A549 treated with AZD9567 at 1 μM for 4 hours (cell line): Measurements from ENCODE around the gene NPAS4. TPM values are rescaled to one million over a fixed set of nuclear protein-coding genes. Genes with fewer than 3 reads are reported as not detected.

Experiments used
- total RNA-seq: library from RNA; stranded (reverse); fragments of 200-300 nt; extraction: Qiagen RNA extraction; gene quantifications from 5 replicates; pipeline ENCODE4 v1.2.3, GENCODE V29; 2022; ENCODE audit not compliant: insufficient read depth

NPAS4 gene
- not detected in 5 replicates for total RNA-seq

DNA sequence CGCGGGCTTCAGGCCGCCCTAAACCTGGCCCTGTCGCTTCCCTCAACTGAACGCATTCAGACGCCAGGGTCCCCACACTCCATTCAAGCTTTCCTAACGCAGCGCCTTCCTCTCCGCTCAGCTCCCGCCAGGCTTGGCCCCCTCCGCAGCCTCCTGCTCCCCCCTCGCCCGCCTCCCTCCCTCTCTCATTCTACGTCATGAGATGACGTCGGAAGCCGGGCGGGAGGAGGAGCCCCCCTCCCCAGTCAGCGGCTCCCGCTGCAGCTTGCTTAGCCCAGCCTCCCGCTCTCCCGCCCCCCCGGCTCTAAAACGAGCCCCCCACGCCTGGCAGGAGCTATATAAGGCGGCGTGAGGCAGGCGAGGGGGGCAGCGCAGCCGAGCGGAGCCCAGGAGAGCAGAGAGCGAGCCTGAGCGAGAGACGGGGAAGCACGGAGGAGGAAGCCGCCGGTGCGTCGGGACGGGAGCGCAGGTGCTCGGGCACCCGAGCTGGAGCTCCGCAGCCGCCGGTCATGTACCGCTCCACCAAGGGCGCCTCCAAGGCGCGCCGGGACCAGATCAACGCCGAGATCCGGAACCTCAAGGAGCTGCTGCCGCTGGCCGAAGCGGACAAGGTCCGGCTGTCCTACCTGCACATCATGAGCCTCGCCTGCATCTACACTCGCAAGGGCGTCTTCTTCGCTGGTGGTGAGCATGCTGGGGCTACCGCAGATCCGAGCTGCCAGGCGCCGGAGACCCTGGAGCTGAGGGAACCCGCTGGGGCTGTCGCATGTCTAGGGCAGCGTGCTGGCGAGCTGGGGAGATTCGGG lies at the start of gene NPAS4:
Gene NPAS4, plus strand, starts transcription at position 365 of the 806 bp plus-strand sequence. Its CDS starts 145 bp downstream, at position 510.

DNA sequence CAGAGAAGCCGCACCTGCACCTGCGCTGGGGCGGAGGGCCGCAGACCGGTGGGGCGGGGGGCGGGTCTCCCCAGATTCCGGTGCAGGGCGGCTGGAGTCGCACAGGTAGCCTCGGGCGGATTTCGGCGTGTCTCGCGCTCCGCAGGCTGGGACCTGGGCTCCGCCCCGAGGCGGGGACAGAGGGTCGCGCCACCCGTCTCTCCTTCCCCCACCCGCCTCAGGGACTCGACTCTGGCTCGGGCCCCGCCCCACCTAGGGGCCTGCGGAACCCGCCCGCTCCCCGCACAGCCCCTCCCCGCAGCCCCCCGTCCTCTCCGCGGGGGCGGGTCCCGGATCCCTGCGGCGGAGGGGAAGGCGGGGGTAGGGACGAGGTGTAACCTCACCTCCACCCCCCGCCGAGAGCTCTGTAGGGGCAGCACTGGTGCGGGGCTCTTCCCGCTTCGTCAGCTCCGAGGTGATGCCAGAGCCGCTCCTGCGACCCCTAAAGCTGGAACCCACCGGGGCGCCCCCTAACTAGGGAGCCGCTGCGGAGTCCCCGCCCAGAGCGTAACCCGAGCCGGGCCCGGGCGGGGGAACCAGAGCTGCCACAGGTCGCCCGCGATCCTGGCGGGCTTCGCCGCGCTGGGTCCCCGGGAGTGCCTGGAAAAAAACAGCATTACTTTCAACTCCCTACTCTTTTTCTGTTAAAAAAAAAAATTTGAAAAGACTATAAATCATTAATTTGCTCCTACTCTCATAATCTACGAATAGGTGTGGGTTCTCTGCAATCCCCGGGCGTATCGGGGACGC lies 49.0 kb upstream of the NPAS4 start, which contains the start of gene SLC29A2:
Gene SLC29A2, minus strand, starts transcription at position 134 of the 789 bp plus-strand sequence. CDS start 169 bp downstream, outside the sequence.

DNA sequence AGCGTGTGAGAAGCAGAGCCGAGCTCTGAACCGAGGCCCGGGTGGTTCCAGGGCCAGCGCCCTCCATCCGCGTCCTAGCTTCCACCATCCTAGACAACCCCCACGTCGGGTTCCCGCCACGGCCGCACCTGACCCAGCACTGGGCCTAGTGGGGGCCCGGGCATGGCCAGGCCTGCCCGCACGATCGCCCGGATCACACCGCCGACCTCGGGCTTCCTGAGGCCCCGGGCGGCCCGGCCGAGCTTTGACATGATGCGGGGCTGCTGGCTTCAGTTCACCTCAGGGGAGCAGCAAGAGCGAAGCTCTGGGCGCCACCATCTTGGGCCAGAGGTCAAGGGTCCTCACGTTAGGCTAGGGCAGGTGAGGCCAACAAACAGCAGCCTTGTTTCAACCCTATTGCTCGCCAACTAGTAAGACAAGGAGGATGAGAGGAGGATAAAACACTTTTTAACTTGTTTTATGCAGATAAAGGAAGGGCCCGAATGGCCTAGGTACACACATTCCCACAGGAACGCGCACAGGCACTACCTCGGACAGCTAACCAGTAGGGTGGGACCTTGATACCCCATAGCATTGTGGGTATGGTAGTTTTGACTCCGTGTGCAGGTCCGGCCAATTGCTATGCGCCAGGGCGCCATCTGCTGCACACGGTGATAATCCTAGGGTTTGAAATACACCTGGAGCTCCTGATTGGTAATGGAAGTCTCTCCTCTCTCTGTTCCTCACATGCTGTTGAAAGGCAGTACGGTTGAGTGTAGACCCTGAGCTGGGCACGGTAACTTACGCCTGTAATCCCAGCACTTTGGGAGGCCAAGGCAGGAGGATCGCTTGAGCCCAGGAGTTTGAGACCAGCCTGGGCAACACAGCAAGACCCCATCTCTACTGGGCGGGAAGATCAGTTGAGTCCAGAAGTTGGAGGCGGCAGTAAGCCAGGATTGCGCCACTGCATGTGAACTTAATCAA lies 17.9 kb downstream of the NPAS4 start, which contains the start of gene MRPL11:
Gene MRPL11, minus strand, starts transcription at position 345 of the 963 bp plus-strand sequence. Its CDS starts 94 bp downstream, at position 251.

DNA sequence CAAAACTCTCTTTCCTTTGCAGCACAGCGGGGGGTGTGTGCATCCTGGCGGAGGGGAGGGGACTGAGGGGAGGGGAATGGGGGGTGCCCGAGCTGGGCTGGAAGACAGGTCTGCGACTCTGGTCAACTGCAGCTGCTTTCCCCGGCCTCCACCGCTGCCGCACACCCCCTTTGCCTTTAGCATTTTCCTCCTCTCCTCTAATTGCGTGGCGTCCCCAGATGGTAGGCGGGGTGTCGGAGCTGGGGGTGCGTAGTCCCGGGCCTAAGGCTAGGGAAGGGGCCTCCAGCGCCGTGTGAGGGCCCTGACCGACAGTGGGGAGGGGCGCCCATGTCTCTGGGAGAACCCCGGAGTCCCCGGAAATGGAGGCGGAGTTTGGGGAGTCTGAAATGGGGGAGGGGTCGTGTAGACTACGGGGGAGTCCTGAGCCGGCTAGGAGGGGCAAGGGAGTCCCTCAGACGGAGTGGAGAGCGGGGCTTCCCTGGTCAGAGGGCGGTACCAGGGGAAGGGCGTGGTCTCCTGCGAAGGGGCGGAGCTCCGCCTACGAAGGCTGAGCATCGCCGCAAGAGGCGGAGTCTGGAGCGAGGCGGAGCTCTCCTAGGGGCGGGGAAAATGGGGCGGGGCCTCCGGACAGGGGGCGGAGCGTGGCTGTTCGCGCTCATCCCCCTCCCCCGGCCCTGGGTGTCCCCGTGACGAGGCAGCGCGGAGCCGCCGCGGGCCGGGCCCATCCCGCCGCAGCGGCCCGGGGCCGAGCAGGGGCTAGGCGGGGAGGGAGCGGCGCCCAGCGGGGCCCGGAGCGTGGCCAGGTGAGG lies 45.6 kb downstream of the NPAS4 start, which contains the start of gene PELI3:
Gene PELI3, plus strand, starts transcription at position 681 of the 809 bp plus-strand sequence. CDS start 1,224 bp downstream, outside the sequence.

Other genes with a start within 250 kb of the NPAS4 start
- 40.0 to 50.4 TPM (median 45.9 TPM) in 5 replicates for gene KLC2, start 163.3 kb upstream of the NPAS4 start, total RNA-seq
- gene RAB1B, start 152.4 kb upstream of the NPAS4 start, total RNA-seq, result 130 to 148 TPM (median 140 TPM) in 5 replicates
- gene CNIH2, start 142.9 kb upstream of the NPAS4 start, total RNA-seq, result 2.3 to 2.6 TPM (median 2.5 TPM) in 4 of 5 replicates, not detected in the other
- 113 to 127 TPM (median 120 TPM) in 5 replicates for gene YIF1A, start 131.9 kb upstream of the NPAS4 start, total RNA-seq
- 2.3 to 3.9 TPM (median 3.9 TPM) in 5 replicates for gene TMEM151A, start 129.1 kb upstream of the NPAS4 start, total RNA-seq
- gene CD248, start 104.0 kb upstream of the NPAS4 start, total RNA-seq, result 0.05 TPM in 1 of 5 replicates, not detected in the others
- gene RIN1, start 84.6 kb upstream of the NPAS4 start, total RNA-seq, result 22.4 to 36.2 TPM (median 33.7 TPM) in 5 replicates
- 66.1 to 97.8 TPM (median 88.3 TPM) in 5 replicates for gene BRMS1, start 75.9 kb upstream of the NPAS4 start, total RNA-seq
- gene B4GAT1, start 73.4 kb upstream of the NPAS4 start, total RNA-seq, result 14.9 to 18.3 TPM (median 16.0 TPM) in 5 replicates
- gene SLC29A2, start 49.3 kb upstream of the NPAS4 start, total RNA-seq, result 4.1 to 6.8 TPM (median 5.4 TPM) in 5 replicates
- gene MRPL11, start 17.8 kb downstream of the NPAS4 start, total RNA-seq, result 90.1 to 116 TPM (median 112 TPM) in 5 replicates
- gene PELI3, start 45.9 kb downstream of the NPAS4 start, total RNA-seq, result 4.3 to 6.1 TPM (median 5.0 TPM) in 5 replicates
- gene DPP3, start 59.4 kb downstream of the NPAS4 start, total RNA-seq, result 51.3 to 93.2 TPM (median 55.9 TPM) in 5 replicates
- gene BBS1, start 89.6 kb downstream of the NPAS4 start, total RNA-seq, result 7.5 to 11.6 TPM (median 10.1 TPM) in 5 replicates
- gene ZDHHC24, start 125.0 kb downstream of the NPAS4 start, total RNA-seq, result 10.1 to 14.3 TPM (median 13.2 TPM) in 5 replicates
- gene ACTN3, start 125.9 kb downstream of the NPAS4 start, total RNA-seq, result 0.03 TPM in 1 of 5 replicates, not detected in the others
- gene CTSF, start 147.6 kb downstream of the NPAS4 start, total RNA-seq, result 32.5 to 37.8 TPM (median 34.1 TPM) in 5 replicates
- gene CCDC87, start 172.0 kb downstream of the NPAS4 start, total RNA-seq, result 0.53 to 0.89 TPM (median 0.64 TPM) in 5 replicates
- 22.3 to 32.8 TPM (median 30.4 TPM) in 5 replicates for gene CCS, start 172.2 kb downstream of the NPAS4 start, total RNA-seq
- 85.0 to 108 TPM (median 90.7 TPM) in 5 replicates for gene RBM14, start 195.6 kb downstream of the NPAS4 start, total RNA-seq
- gene RBM4, start 217.7 kb downstream of the NPAS4 start, total RNA-seq, result 133 to 182 TPM (median 142 TPM) in 5 replicates